Measurements from ENCODE around the gene ACOT9.
"Not testable (repeated sequence)": the region's sequence is repeated elsewhere in the genome, so short reads cannot be mapped to it uniquely, and the experiment has no call there.

The ACOT9 gene

DNA sequence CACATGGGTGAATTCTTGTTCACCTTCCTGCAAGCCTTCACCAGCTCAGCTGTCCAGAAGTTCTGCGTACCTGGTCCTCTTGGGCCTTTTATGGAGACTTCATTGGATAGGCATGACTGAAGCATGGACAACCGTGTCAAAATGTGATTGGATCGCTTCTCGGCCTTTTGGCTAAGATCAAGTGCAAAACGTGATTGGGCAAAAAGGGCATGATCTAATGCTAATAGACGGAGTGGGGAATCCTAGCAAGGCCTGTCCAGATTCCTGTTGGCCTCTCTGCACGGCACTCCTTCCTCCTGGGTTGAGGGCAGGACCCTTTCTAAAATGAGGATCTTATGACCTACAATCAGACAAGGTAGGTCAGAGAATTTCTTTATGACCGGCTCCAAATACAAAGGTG, 50.9 kb downstream of the ACOT9 start:
- no peak for DNase-seq (ENCODE audit: low spot score)

DNA sequence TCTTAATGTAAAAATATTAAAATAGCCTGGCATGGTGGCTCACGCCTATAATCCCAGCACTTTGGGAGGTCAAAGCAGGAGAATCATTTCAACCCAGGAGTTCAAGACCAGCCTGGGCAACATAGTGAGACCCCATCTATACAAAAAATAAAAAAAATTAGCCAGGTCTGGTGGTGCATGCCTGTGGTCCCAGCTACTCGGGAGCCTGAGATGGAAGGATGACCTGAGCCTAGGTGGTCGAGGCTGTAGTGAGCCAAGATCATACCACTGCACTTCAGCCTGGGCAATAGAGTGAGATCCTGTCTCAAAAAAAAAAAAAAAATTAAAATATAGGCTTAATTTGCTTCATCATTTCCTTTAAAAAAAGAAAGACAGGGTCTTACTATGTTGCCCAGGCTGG, 66.6 kb downstream of the ACOT9 start:
- DNase-seq (ENCODE audit: low spot score), result not testable (repeated sequence)

DNA sequence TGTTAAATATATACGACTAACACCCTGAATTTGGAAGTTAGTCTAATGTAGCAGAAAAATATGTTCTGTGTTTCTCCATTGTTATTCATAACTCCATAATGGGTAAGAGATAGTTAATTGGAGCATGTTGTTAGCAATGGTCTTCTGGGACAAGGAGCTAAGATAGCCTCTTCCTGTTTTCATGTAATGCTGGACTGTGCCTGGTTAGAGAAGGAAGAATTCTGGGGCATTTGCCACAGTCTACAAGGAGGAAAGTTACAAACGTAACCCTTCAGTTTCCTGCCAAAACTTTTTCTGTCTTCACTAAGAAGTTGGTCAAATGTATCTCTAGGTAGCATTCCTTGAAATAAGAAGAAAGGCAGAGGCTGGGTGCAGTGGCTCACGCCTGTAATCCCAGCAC, 70.0 kb downstream of the ACOT9 start:
- DNase-seq (ENCODE audit: low spot score), result no peak

DNA sequence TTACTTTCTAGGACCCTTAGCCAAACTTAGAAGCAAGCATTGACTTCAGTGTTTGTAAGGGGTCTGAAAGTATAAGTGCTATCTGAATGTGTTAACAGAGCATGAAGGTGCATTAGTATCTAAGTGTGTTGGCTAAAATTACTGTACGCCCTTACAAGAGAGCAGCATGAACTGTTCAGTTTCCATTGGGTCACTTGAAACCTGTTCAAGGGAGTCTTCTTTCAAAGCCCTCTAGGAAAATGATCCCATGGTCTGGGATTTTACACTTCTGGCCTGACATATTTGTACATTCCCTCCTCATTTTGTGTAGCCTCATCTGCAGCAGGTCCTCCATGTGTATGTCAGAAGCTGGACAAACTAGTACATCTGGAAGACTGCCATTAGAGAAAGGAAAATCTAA, 72.5 kb downstream of the ACOT9 start:
- no peak for DNase-seq (ENCODE audit: low spot score)

DNA sequence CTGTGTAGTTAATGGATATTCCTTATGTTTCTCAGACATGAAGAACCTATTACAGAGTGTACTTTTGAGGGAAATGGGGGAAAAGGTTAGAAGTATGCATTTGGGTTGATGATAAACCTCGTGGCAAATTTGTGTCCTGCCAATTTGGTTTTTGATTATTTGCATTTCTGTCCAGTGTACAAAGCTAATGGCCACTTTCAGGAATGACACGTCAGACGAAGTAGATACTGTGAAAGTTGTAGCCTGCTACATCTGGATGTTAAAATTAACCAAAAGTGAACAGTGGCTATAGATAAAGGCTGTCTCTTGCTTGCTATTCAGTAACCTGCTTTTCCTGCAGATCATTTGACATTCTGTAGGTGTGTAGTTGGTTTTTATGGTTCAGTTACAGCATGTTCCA, 74.7 kb downstream of the ACOT9 start:
- no peak for DNase-seq (ENCODE audit: low spot score)

DNA sequence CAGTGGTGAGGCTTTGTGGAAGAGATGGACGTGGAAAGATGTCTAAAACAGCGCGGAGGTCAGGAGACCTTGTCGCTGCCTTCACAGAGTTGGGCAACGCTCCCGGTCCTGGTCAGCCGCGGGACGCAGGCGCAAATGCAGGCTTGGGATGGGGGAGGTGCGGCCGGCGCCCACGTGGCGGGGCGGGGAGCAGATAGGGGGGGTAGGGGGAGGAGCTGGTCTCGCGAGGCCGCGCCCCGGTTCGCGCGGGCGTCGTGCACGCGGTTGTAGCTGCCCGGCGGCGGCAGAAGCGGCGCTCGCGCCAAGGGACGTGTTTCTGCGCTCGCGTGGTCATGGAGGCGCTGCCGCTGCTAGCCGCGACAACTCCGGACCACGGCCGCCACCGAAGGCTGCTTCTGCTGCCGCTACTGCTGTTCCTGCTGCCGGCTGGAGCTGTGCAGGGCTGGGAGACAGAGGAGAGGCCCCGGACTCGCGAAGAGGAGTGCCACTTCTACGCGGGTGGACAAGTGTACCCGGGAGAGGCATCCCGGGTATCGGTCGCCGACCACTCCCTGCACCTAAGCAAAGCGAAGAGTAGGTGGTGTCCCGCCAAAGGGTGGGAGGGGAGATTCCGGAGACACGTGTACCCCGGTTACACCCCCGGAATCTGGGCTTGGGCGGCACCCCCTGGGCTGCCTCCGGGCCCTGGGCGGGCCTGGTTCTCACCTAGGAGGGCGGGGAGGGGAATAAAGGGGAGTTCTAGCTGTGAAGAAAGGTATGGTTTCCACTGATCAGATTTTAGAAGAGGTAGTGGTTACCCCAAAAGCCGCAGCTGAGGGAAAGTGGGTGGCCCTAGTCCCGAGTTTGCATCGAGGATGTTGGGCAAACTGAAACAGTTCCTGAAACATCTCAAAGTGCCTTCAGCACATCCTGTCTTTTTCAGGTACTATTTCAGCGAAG, 75.6 kb downstream of the ACOT9 start, which contains the start of gene PRDX4:
Gene PRDX4, plus strand, starts transcription at position 255 of the 939 bp plus-strand sequence. Its CDS starts 78 bp downstream, at position 333.
- peak; percentile 91 for DNase-seq (ENCODE audit: low spot score)

DNA sequence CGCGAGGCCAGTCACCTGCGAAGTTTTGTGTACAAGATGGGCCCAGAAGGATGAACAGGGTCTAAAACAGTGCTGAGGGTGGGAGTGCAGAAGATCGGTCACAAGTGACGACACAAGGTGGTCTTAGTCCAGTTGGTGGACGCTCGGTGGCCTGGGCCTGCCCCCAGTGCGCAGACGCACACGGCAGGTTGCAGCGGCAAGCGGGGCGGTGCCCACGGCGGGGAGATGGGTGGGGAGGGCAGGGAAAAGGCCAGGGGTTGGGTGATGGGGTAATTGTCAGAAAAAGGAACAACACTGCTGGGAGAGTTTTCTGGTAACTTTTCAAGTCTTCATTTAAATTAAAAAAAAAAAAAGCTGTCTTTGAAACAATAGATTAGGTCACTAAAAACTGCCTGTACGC, 76.8 kb downstream of the ACOT9 start:
- no peak for DNase-seq (ENCODE audit: low spot score)

DNA sequence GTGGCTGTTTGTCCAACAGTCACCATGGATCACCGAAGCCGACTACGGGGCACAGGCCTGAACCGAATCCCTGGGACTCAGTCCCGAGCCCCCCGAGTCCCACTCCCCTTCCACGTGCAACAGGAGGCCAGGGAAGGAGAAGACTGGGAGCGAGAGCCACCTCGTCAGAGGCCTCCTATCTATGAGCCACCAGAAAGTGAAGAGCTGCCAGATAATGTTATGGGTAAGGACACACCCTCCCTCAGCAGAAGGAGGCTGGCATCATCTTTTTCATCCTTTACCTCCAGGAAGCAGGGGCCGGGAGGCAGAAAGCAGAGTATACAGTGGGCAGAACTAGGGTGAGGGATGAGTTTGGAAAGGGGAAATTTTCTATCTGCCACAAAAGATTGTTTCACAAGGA, 78.6 kb downstream of the ACOT9 start:
- DNase-seq (ENCODE audit: low spot score), result no peak

DNA sequence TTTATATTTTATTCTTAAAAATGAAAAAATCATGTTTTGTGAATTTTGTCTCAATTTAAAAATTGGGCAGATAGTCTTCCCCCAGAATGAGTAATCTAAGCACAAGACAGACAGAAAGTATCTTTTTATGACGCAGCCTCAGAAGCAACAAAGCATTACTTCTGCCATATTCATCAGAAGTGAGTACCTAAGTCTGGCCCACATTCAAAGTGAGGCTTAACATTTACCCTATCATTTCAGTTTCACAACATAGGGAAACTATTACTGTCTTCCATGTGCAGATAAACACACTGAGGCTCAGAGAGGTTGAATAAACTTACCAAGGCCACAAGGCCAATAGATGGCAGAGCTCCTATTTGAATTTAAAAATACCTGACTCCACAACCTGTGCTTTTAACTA, 80.2 kb downstream of the ACOT9 start:
- no peak for DNase-seq (ENCODE audit: low spot score)

DNA sequence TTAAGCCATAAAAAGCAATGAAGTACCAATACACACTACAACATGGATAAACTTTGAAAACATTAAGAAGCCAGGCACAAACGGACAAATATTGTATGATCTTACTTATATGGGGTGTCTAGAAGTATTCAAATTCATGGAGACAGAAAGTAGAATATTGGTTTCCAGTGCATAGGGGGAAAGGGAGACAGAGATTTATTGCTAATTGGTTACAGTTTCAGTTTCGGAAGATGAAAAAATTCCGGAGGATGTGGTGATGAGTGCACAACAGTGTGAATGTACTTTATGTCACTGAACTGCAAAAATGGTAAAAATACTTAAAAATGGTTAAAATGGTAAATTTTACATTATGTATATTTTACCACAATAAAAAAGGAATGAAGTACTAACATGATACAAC, 80.9 kb downstream of the ACOT9 start:
- no peak for DNase-seq (ENCODE audit: low spot score)

DNA sequence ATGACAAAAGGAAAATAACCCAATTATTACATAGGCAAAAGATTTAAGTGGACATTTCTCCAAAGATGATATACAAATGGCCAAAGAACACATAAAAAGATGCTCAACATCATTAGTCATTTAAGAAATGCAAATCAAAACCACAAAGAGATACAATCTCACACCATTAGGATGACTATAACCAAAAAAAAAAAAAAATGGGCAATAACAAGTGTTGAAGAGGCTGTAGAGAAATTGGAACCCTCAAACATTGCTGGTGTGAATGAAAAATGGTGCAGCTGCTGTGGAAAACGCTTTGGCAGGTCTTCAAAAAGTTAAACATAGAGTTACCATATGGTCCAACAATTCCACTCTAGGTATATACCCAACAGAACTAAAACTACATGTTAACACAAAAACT, 81.4 kb downstream of the ACOT9 start:
- no peak for DNase-seq (ENCODE audit: low spot score)

DNA sequence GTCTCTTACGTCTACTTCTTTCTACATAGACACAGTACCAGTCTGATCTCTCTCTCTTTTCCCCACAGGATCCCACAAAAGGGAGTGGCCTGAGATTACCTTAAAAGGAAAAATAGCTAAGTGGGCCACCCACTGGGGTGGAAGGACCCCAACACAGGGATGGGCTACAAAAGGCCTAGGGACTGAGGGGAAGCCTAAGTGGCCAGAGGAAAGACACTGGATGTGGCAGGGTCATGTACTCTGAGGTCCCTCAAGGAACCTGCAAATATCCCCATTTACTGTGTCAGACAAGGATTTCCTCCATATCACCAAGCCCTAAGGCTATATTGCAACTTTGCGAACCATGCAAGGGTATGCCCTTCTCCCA, 82.3 kb downstream of the ACOT9 start:
- no peak for DNase-seq (ENCODE audit: low spot score)

DNA sequence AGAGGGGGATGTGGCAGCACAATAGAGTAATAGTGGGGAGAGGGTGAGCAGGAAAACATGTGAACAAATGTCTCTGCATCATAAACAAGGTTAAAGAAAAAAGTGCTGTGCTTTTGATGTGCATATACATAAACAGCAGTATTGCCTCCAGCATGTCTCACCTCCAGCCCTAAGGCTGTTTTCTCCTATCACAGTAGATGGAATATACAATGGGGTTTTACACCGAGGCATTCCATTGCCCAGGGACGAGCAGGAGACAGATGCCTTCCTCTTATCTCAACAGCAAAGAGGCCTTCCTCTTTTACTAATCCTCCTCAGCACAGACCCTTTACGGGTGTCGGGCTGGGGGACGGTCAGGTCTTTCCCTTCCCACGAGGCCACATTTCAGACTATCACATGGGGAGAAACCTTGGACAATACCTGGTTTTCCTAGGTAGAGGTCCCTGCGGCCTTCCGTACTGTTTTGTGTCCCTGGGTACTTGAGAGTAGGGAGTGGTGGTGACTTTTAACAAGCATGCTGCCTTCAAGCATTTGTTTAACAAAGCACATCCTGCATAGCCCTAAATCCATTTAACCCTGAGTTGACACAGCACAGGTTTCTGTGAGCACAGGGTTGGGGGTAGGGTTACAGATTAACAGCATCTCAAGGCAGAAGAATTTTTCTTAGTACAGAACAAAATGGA, 82.9 kb downstream of the ACOT9 start:
- DNase-seq (ENCODE audit: low spot score), result not testable (repeated sequence)

DNA sequence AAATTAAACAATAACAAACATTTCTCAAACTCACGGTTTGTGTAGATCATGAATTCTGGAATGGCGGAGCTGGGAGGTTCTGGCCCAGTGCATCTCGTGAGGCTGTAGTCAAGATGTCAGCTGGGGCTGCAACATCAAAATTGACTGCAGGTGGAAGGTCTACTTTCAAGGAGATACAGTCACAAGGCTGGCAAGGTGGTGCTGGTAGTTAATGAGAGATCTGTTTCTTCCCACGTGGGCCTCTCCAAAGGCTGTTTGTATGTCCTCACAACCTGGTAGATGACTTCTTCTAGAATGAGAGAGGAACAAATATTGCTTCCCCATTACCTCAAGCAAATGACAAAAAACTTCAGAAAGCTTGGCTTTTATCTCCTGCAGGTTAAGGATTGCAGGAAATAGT, 83.7 kb downstream of the ACOT9 start:
- no peak for DNase-seq (ENCODE audit: low spot score)

DNA sequence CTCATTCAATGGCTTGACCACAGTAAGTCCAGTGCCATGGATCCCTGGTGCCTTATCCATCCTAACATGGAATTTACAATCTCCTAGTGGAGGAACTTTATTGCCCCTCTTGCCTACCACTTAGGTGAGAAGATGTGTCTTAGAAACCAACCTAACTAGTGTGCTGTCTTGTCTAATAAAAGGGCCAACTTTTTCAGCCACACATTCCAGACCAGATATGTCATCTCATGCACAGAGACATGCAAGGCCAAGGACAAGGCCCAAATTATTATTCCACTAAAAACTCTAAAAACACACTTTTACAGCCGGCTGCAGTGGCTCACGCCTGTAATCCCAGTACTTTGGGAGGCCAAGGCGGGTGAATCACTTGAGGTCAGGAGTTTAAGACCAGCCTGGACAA, 86.4 kb downstream of the ACOT9 start:
- DNase-seq (ENCODE audit: low spot score), result no peak

DNA sequence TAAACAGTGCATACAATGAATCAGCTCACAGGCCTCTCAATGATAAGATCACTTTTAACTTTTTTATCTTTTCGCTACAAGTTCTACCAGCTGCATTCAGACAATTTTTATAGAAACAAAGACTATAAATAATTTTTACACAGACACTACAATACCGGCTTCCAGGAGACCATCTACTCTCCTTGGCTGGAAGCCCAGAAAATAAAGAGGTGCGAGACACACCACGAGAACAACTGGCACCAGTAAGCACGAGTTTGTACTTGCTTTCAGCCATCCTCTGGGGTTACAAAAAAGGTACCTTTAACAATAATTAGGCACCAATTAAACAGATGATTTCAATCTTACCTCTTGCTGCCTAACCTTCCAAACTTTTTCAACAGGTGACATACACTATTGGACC, 87.0 kb downstream of the ACOT9 start:
- DNase-seq (ENCODE audit: low spot score), result no peak

All from Ammon's horn (tissue), 1 donor.